Measurements from ENCODE around the gene FAM107B. TPM values are rescaled to one million over a fixed set of nuclear protein-coding genes. Genes with fewer than 3 reads are reported as not detected.

Gene FAM107B
- total and polyA plus RNA-seq, 11 donors: 1.9 to 27.6 (median 4.9) TPM

GRCh38 chr10:14579405-14579804 lies 195.3 kb downstream of the FAM107B start:
- DNase-seq: no peak
- no peaks in the 10 kb centered on the region for H3K36me3 ChIP-seq
- no peaks in the 10 kb centered on the region for H3K27me3 ChIP-seq
- peaks cover 0 to 54% (median 0%) of the 10 kb centered on the region in 12 donors for H3K4me1 ChIP-seq
- peak overlapping the region in 1 of 12 donors; percentile 53 for H3K27ac ChIP-seq
- peak in 2 of 4 donors; percentile 48 to 64 for ATAC-seq
- intact Hi-C loops (cut with DNase I): no loop called here
- TF ChIP-seq POLR2A (IDR thresholded peaks at IDR 0.05): no peak
- TF ChIP-seq, protein P1, sequence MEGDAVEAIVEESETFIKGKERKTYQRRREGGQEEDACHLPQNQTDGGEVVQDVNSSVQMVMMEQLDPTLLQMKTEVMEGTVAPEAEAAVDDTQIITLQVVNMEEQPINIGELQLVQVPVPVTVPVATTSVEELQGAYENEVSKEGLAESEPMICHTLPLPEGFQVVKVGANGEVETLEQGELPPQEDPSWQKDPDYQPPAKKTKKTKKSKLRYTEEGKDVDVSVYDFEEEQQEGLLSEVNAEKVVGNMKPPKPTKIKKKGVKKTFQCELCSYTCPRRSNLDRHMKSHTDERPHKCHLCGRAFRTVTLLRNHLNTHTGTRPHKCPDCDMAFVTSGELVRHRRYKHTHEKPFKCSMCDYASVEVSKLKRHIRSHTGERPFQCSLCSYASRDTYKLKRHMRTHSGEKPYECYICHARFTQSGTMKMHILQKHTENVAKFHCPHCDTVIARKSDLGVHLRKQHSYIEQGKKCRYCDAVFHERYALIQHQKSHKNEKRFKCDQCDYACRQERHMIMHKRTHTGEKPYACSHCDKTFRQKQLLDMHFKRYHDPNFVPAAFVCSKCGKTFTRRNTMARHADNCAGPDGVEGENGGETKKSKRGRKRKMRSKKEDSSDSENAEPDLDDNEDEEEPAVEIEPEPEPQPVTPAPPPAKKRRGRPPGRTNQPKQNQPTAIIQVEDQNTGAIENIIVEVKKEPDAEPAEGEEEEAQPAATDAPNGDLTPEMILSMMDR (IDR thresholded peaks at IDR 0.05): no peak
- WGBS, 4 donors: 84 to 95% (median 91%) methylated on average over 1 of the region's 1 CpG
- H3K4me3 ChIP-seq: no peak overlapping the region
- no peaks in the 10 kb centered on the region for H3K9me3 ChIP-seq

DNA sequence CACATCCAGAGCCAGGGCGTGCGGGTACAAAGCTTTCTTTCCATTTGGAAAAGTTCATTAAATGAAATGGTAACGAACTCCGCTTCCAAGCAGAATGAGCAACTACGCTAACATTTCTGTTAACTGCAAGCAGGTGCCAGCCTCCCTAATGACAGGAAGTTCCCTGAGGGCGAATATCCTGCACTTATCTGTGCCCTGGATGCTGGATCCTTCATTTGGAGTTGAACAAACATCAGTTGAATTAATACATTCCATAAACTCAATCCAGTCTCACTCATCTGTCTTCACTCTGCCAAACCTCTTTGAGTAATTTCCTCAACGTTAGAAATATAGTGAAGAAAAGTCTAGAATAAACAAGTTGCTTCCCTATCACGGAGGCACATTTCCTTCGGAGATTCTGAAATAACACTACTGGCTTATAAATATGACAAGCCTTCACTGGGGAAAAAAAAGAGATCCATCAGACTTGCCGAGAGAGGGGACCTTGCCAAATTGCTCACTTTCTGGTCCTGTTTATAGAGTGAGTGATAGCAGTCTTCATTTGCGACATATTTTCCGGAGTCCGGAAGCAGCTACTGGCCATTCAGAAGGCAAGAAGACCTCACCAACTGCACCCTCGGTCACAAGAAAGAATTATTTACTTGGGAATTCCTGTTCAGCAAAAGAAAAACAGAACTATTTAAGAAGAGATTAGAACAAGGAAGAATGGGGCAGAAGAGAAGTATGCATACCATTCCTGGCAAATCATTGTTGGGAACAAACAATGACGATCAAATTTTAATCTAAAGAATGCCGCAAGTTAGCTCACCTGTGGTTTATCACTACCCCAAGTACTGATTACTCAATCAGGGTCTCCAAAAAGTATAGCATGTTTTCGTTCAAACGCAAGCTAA lies 196.4 kb downstream of the FAM107B start:
- 60 to 72% (median 65%) methylated on average over 18 of the region's 18 CpGs for WGBS, 4 donors
- intact Hi-C loops (cut with DNase I): no loop called here
- TF ChIP-seq, protein P1 (IDR thresholded peaks at IDR 0.05): no peak
- no peak for TF ChIP-seq POLR2A (IDR thresholded peaks at IDR 0.05)

DNA sequence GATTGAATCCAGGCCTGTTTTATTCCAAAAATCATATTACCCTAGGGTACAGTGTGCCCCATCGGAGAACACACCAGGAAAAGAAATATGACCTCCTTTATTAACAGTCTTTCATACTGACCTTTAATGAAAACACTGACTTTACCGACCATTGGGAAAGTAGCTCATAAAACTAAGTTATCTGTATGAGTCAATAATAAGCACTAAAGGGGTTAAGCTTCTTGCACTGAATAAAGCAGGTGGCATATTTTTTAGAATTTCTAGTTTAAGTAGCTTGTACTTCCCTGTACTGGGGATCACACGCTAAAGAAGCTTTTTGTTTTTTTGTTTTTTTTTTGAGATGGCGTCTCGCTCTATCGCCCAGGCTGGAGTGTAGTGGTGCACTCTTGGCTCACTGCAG lies 199.8 kb downstream of the FAM107B start:
- ATAC-seq (no peak), DNase-seq (no peak)
- H3K4me1 ChIP-seq: peaks cover 0 to 63% (median 0%) of the 10 kb centered on the region in 12 donors
- no peaks in the 10 kb centered on the region for H3K27me3 ChIP-seq
- H3K4me3 ChIP-seq: no peak overlapping the region
- no peak overlapping the region for H3K27ac ChIP-seq
- TF ChIP-seq, protein P1 (IDR thresholded peaks at IDR 0.05): no peak
- no peak for TF ChIP-seq POLR2A (IDR thresholded peaks at IDR 0.05)
- intact Hi-C loops (cut with DNase I): no loop called here
- H3K36me3 ChIP-seq: no peaks in the 10 kb centered on the region
- WGBS, 4 donors: 90 to 94% (median 94%) methylated on average over 6 of the region's 6 CpGs
- no peaks in the 10 kb centered on the region for H3K9me3 ChIP-seq

More for the DNA sequence above, 196.4 kb downstream of the FAM107B start:
- Histone ChIP-seq H3K4me3 (peak overlapping the region in 3 of 12 donors; percentile 10 to 31 (median 18)), H3K27me3 (no peaks in the 10 kb centered on the region), H3K9me3 (no peaks in the 10 kb centered on the region), H3K36me3 (no peaks in the 10 kb centered on the region), H3K27ac (peak overlapping the region in 5 of 12 donors; percentile 33 to 68 (median 42)), H3K4me1 (peaks cover 0 to 54% (median 0%) of the 10 kb centered on the region in 12 donors)
- DNase-seq (peak in 2 of 5 donors; percentile 35 to 37), ATAC-seq (peak in 3 of 4 donors; percentile 76 to 84 (median 80))

GRCh38 chr10:14574291-14574690 lies 200.4 kb downstream of the FAM107B start:
- ATAC-seq (no peak), DNase-seq (no peak)
- TF ChIP-seq POLR2A (IDR thresholded peaks at IDR 0.05): no peak
- TF ChIP-seq, protein P1 (IDR thresholded peaks at IDR 0.05): no peak
- H3K36me3 ChIP-seq: no peaks in the 10 kb centered on the region
- no peaks in the 10 kb centered on the region for H3K27me3 ChIP-seq
- H3K9me3 ChIP-seq: no peaks in the 10 kb centered on the region
- intact Hi-C loops (cut with DNase I): no loop called here
- 66 to 79% (median 74%) methylated on average over 3 of the region's 3 CpGs for WGBS, 4 donors
- H3K4me3 ChIP-seq: no peak overlapping the region
- H3K27ac ChIP-seq: no peak overlapping the region
- peaks cover 0 to 62% (median 0%) of the 10 kb centered on the region in 12 donors for H3K4me1 ChIP-seq

Data from heart left ventricle (tissue), 16 donors.